ENCODE data around the gene GLIS2. TPM values are rescaled to one million over a fixed set of nuclear protein-coding genes. Genes with fewer than 3 reads are reported as not detected.

The GLIS2 gene
- total and polyA plus RNA-seq, 5 donors from 2014 or later = 0.03 TPM; not detected in 4

- H3K4me3 ChIP-seq (ENCODE audit: low read depth, low read length) = peak overlapping the region; percentile 41
- no peaks in the 10 kb centered on the region for H3K27me3 ChIP-seq (ENCODE audit: control insufficient read depth, insufficient read depth, low read length)
- Mint-ChIP-seq H3K4me1 (peaks cover 0 to 18% (median 2%) of the 10 kb centered on the region in 4 donors), H3K9me3 (peaks cover 0 to 3% (median 0%) of the 10 kb centered on the region in 7 donors), H3K27ac (peak overlapping the region in 2 of 3 donors; percentile 36 to 94), H3K4me3 (peak overlapping the region; percentile 88 to 97 (median 94)), H3K36me3 (no peaks in the 10 kb centered on the region), H3K27me3 (peaks cover 15% of the 10 kb centered on the region)
- DNase-seq (peak in 2 of 3 donors; percentile 30 to 70), ATAC-seq (ENCODE audit: low read depth in 2 of 2) (no peak)
- peaks cover 19% of the 10 kb centered on the region for H3K4me1 ChIP-seq (ENCODE audit: control insufficient read depth, insufficient read depth, low read length, poor library complexity, severe bottlenecking)
- no peaks in the 10 kb centered on the region for H3K36me3 ChIP-seq (ENCODE audit: control insufficient read depth, insufficient read depth, low read length)
- H3K9me3 ChIP-seq (ENCODE audit: control insufficient read depth in 2 of 2, low read length in 2 of 2) = no peaks in the 10 kb centered on the region
- peak overlapping the region; percentile 67 for H3K27ac ChIP-seq (ENCODE audit: insufficient read depth, low read length, poor library complexity, severe bottlenecking)
Measured at GRCh38 chr16:4273858-4274311, 42.0 kb upstream of the GLIS2 start.

- DNase-seq (no peak), ATAC-seq (ENCODE audit: low read depth in 2 of 2) (no peak)
- Histone ChIP-seq H3K27ac (ENCODE audit: insufficient read depth, low read length, poor library complexity, severe bottlenecking) (no peak overlapping the region), H3K4me3 (ENCODE audit: low read depth, low read length) (no peak overlapping the region), H3K27me3 (ENCODE audit: control insufficient read depth, insufficient read depth, low read length) (no peaks in the 10 kb centered on the region), H3K4me1 (ENCODE audit: control insufficient read depth, insufficient read depth, low read length, poor library complexity, severe bottlenecking) (peaks cover 12% of the 10 kb centered on the region), H3K9me3 (ENCODE audit: control insufficient read depth in 2 of 2, low read length in 2 of 2) (no peaks in the 10 kb centered on the region), H3K36me3 (ENCODE audit: control insufficient read depth, insufficient read depth, low read length) (no peaks in the 10 kb centered on the region)
- Mint-ChIP-seq H3K4me1 (peaks cover 0 to 7% (median 2%) of the 10 kb centered on the region in 4 donors), H3K36me3 (no peaks in the 10 kb centered on the region), H3K4me3 (peak overlapping the region in 1 of 4 donors; percentile 85), H3K27me3 (peaks cover 11% of the 10 kb centered on the region), H3K27ac (no peak overlapping the region), H3K9me3 (peaks cover 0 to 3% (median 0%) of the 10 kb centered on the region in 7 donors)
Measured at GRCh38 chr16:4275861-4276260, 40.0 kb upstream of the GLIS2 start.

DNA sequence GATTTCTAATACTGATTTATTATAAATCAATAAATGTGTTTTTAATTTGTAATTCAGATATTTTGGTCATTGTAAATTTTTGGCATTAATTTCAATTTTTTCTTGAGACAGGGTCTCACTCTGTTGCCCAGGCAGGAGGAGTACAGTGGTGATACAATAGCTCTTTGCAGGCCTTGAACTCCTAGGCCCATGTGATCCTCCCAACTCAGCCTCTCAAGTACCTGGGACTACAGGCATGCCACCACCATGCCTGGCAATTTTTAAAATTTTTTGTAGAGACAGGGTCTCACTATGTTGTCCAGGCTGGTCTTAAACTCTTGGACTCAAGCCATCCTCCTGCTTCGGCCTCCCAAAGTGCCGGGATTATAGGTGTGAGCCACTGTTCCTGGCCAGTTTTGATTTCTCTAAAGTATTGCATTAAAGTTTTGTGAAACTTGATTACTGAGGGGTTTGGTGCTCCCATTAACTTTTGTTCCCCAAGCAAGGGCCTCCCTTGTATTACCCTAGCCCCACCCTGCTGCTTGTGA, 37.8 kb upstream of the GLIS2 start:
- Mint-ChIP-seq H3K36me3 (no peaks in the 10 kb centered on the region), H3K9me3 (peaks cover 0 to 4% (median 0%) of the 10 kb centered on the region in 7 donors), H3K27me3 (peaks cover 15% of the 10 kb centered on the region), H3K27ac (no peak overlapping the region), H3K4me3 (no peak overlapping the region), H3K4me1 (peaks cover 0 to 5% (median 2%) of the 10 kb centered on the region in 4 donors)
- H3K4me1 ChIP-seq (ENCODE audit: control insufficient read depth, insufficient read depth, low read length, poor library complexity, severe bottlenecking) = peaks cover 6% of the 10 kb centered on the region
- no peaks in the 10 kb centered on the region for H3K27me3 ChIP-seq (ENCODE audit: control insufficient read depth, insufficient read depth, low read length)
- H3K4me3 ChIP-seq (ENCODE audit: low read depth, low read length) = no peak overlapping the region
- ATAC-seq (ENCODE audit: low read depth in 2 of 2) (no peak), DNase-seq (no peak)
- H3K36me3 ChIP-seq (ENCODE audit: control insufficient read depth, insufficient read depth, low read length) = no peaks in the 10 kb centered on the region
- no peaks in the 10 kb centered on the region for H3K9me3 ChIP-seq (ENCODE audit: control insufficient read depth in 2 of 2, low read length in 2 of 2)
- H3K27ac ChIP-seq (ENCODE audit: insufficient read depth, low read length, poor library complexity, severe bottlenecking) = no peak overlapping the region

GRCh38 chr16:4280625-4281024, 35.2 kb upstream of the GLIS2 start:
- no peaks in the 10 kb centered on the region for H3K4me1 Mint-ChIP-seq
- DNase-seq (no peak), ATAC-seq (ENCODE audit: low read depth in 2 of 2) (no peak)
- peaks cover 0 to 4% (median 0%) of the 10 kb centered on the region in 7 donors for H3K9me3 Mint-ChIP-seq
- no peaks in the 10 kb centered on the region for H3K9me3 ChIP-seq (ENCODE audit: control insufficient read depth in 2 of 2, low read length in 2 of 2)
- no peak overlapping the region for H3K4me3 ChIP-seq (ENCODE audit: low read depth, low read length)
- H3K27ac ChIP-seq (ENCODE audit: insufficient read depth, low read length, poor library complexity, severe bottlenecking) = no peak overlapping the region
- peaks cover 3% of the 10 kb centered on the region for H3K27me3 ChIP-seq (ENCODE audit: control insufficient read depth, insufficient read depth, low read length)
- no peak overlapping the region for H3K4me3 Mint-ChIP-seq
- H3K36me3 Mint-ChIP-seq = no peaks in the 10 kb centered on the region
- H3K36me3 ChIP-seq (ENCODE audit: control insufficient read depth, insufficient read depth, low read length) = no peaks in the 10 kb centered on the region
- no peaks in the 10 kb centered on the region for H3K4me1 ChIP-seq (ENCODE audit: control insufficient read depth, insufficient read depth, low read length, poor library complexity, severe bottlenecking)
- H3K27ac Mint-ChIP-seq = no peak overlapping the region
- H3K27me3 Mint-ChIP-seq = peaks cover 24% of the 10 kb centered on the region

- Histone ChIP-seq H3K27ac (ENCODE audit: insufficient read depth, low read length, poor library complexity, severe bottlenecking) (no peak overlapping the region), H3K4me1 (ENCODE audit: control insufficient read depth, insufficient read depth, low read length, poor library complexity, severe bottlenecking) (peaks cover 5% of the 10 kb centered on the region), H3K9me3 (ENCODE audit: control insufficient read depth in 2 of 2, low read length in 2 of 2) (no peaks in the 10 kb centered on the region), H3K4me3 (ENCODE audit: low read depth, low read length) (no peak overlapping the region), H3K36me3 (ENCODE audit: control insufficient read depth, insufficient read depth, low read length) (no peaks in the 10 kb centered on the region), H3K27me3 (ENCODE audit: control insufficient read depth, insufficient read depth, low read length) (peaks cover 3% of the 10 kb centered on the region)
- H3K9me3 Mint-ChIP-seq = peaks cover 0 to 4% (median 0%) of the 10 kb centered on the region in 7 donors
- H3K4me3 Mint-ChIP-seq = no peak overlapping the region
- ATAC-seq (ENCODE audit: low read depth in 2 of 2) (no peak), DNase-seq (no peak)
- H3K27ac Mint-ChIP-seq = no peak overlapping the region
- peaks cover 0 to 8% (median 0%) of the 10 kb centered on the region in 4 donors for H3K4me1 Mint-ChIP-seq
- peaks cover 28% of the 10 kb centered on the region for H3K27me3 Mint-ChIP-seq
- H3K36me3 Mint-ChIP-seq = no peaks in the 10 kb centered on the region
Measured at GRCh38 chr16:4283441-4283840, 32.4 kb upstream of the GLIS2 start.

DNA sequence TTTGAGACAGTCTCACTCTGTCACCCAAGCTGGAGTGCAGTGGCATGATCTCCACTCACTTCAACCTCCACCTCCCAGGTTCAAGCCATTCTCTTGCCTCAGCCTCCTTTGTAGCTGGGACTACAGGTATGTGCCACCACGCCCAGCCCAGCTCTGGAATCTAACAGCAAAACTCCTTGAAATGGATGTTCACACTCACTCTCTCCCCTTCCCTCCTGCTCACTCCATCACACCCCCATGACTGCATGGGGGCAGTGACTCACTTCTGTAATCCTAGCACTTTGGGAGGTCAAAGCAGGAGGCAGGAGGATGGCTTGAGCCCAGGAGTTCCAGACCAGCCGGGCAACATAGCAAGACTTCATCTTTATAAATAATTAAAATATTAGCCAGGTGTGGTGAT, 31.9 kb upstream of the GLIS2 start:
- peaks cover 0 to 4% (median 0%) of the 10 kb centered on the region in 7 donors for H3K9me3 Mint-ChIP-seq
- H3K4me3 Mint-ChIP-seq = no peak overlapping the region
- H3K9me3 ChIP-seq (ENCODE audit: control insufficient read depth in 2 of 2, low read length in 2 of 2) = no peaks in the 10 kb centered on the region
- peaks cover 8% of the 10 kb centered on the region for H3K4me1 ChIP-seq (ENCODE audit: control insufficient read depth, insufficient read depth, low read length, poor library complexity, severe bottlenecking)
- peaks cover 0 to 9% (median 0%) of the 10 kb centered on the region in 4 donors for H3K4me1 Mint-ChIP-seq
- no peak for ATAC-seq (ENCODE audit: low read depth in 2 of 2)
- no peak overlapping the region for H3K4me3 ChIP-seq (ENCODE audit: low read depth, low read length)
- peaks cover 3% of the 10 kb centered on the region for H3K27me3 ChIP-seq (ENCODE audit: control insufficient read depth, insufficient read depth, low read length)
- no peak overlapping the region for H3K27ac Mint-ChIP-seq
- H3K27me3 Mint-ChIP-seq = peaks cover 28% of the 10 kb centered on the region
- H3K36me3 Mint-ChIP-seq = no peaks in the 10 kb centered on the region
- DNase-seq = no peak
- no peaks in the 10 kb centered on the region for H3K36me3 ChIP-seq (ENCODE audit: control insufficient read depth, insufficient read depth, low read length)
- H3K27ac ChIP-seq (ENCODE audit: insufficient read depth, low read length, poor library complexity, severe bottlenecking) = no peak overlapping the region

GRCh38 chr16:4285167-4285566, 30.7 kb upstream of the GLIS2 start:
- H3K4me3 ChIP-seq (ENCODE audit: low read depth, low read length) = no peak overlapping the region
- Mint-ChIP-seq H3K4me1 (peaks cover 0 to 9% (median 0%) of the 10 kb centered on the region in 4 donors), H3K27me3 (peaks cover 28% of the 10 kb centered on the region), H3K36me3 (no peaks in the 10 kb centered on the region), H3K4me3 (no peak overlapping the region), H3K27ac (no peak overlapping the region), H3K9me3 (peaks cover 0 to 4% (median 0%) of the 10 kb centered on the region in 7 donors)
- ATAC-seq (ENCODE audit: low read depth in 2 of 2) (no peak), DNase-seq (no peak)
- H3K36me3 ChIP-seq (ENCODE audit: control insufficient read depth, insufficient read depth, low read length) = no peaks in the 10 kb centered on the region
- peaks cover 8% of the 10 kb centered on the region for H3K4me1 ChIP-seq (ENCODE audit: control insufficient read depth, insufficient read depth, low read length, poor library complexity, severe bottlenecking)
- no peaks in the 10 kb centered on the region for H3K9me3 ChIP-seq (ENCODE audit: control insufficient read depth in 2 of 2, low read length in 2 of 2)
- H3K27me3 ChIP-seq (ENCODE audit: control insufficient read depth, insufficient read depth, low read length) = peaks cover 3% of the 10 kb centered on the region
- no peak overlapping the region for H3K27ac ChIP-seq (ENCODE audit: insufficient read depth, low read length, poor library complexity, severe bottlenecking)
